Central memory CD8-positive, alpha-beta T cell (primary cell): ENCODE data around the gene KIF15.

Experiments used
- ATAC-seq: fragments of 150-1000 bp; cut with Tn5 transposase; replicated peaks from 2 replicates; pipeline ENCODE4 v1.10.0; 2022; ENCODE audit warnings: mild to moderate bottlenecking, moderate FRiP score, moderate number of reproducible peaks; ENCODE audit not compliant: poor library complexity, severe bottlenecking; ENCODE audit errors: extremely low read depth
- DNase-seq, 2 donors: peaks; one replicate each; pipeline ENCODE4 v3.0.0; 2021; ENCODE audit warnings: low spot score in 2 of 2
- H3K27ac Mint-ChIP-seq: one replicate; pipeline ENCODE4 v1.8.0; 2022; ENCODE audit warnings: low read depth, mild to moderate bottlenecking, moderate library complexity, mixed read lengths
- H3K27me3 Mint-ChIP-seq: one replicate; pipeline ENCODE4 v1.8.0; 2022; ENCODE audit warnings: mixed read lengths
- H3K36me3 Mint-ChIP-seq: one replicate; pipeline ENCODE4 v1.8.0; 2022; ENCODE audit warnings: mild to moderate bottlenecking, moderate library complexity, mixed read lengths; ENCODE audit not compliant: insufficient read depth
- H3K4me1 Mint-ChIP-seq: one replicate; pipeline ENCODE4 v1.8.0; 2022; ENCODE audit warnings: mixed read lengths
- H3K4me3 Mint-ChIP-seq: one replicate; pipeline ENCODE4 v1.8.0; 2022; ENCODE audit warnings: mild to moderate bottlenecking, moderate library complexity, mixed read lengths
- H3K9me3 Mint-ChIP-seq: one replicate; pipeline ENCODE4 v1.8.0; 2022; ENCODE audit warnings: mixed read lengths

The KIF15 gene

GRCh38 chr3:44870375-44871061, 108.9 kb downstream of the KIF15 start:
- no peaks in the 10 kb centered on the region for H3K9me3 Mint-ChIP-seq
- peaks cover 20% of the 10 kb centered on the region for H3K4me1 Mint-ChIP-seq
- peaks cover 3% of the 10 kb centered on the region for H3K36me3 Mint-ChIP-seq
- no peaks in the 10 kb centered on the region for H3K27me3 Mint-ChIP-seq
- H3K27ac Mint-ChIP-seq = no peak overlapping the region
- DNase-seq (no peak), ATAC-seq (no peak)
- no peak overlapping the region for H3K4me3 Mint-ChIP-seq

- Mint-ChIP-seq H3K9me3 (no peaks in the 10 kb centered on the region), H3K27me3 (no peaks in the 10 kb centered on the region), H3K36me3 (no peaks in the 10 kb centered on the region), H3K4me3 (no peak within 1 kb of the TSS), H3K27ac (no peak within 1 kb of the TSS), H3K4me1 (no peaks in the 10 kb centered on the region)
- no peak for DNase-seq
- no peak for ATAC-seq
Measured at GRCh38 chr3:44874308-44874707, 112.7 kb downstream of the KIF15 start, which contains the start of gene TGM4. Gene TGM4 (plus strand): TSS chr3:44874608. CDS start chr3:44874679, 71 bp downstream.

- no peak overlapping the region for H3K27ac Mint-ChIP-seq
- H3K27me3 Mint-ChIP-seq = no peaks in the 10 kb centered on the region
- H3K4me1 Mint-ChIP-seq = no peaks in the 10 kb centered on the region
- H3K4me3 Mint-ChIP-seq = no peak overlapping the region
- DNase-seq = no peak
- no peak for ATAC-seq
- H3K36me3 Mint-ChIP-seq = no peaks in the 10 kb centered on the region
- no peaks in the 10 kb centered on the region for H3K9me3 Mint-ChIP-seq
Measured at GRCh38 chr3:44875596-44875995, 114.0 kb downstream of the KIF15 start.

- Mint-ChIP-seq H3K4me3 (no peak overlapping the region), H3K9me3 (no peaks in the 10 kb centered on the region), H3K27ac (no peak overlapping the region), H3K27me3 (peaks cover 3% of the 10 kb centered on the region), H3K36me3 (no peaks in the 10 kb centered on the region), H3K4me1 (no peaks in the 10 kb centered on the region)
- no peak for DNase-seq
- ATAC-seq = no peak
Measured at GRCh38 chr3:44877333-44877732, 115.7 kb downstream of the KIF15 start.

GRCh38 chr3:44880284-44880683, 118.7 kb downstream of the KIF15 start:
- H3K27me3 Mint-ChIP-seq = peaks cover 19% of the 10 kb centered on the region
- no peaks in the 10 kb centered on the region for H3K4me1 Mint-ChIP-seq
- no peak for DNase-seq
- H3K36me3 Mint-ChIP-seq = no peaks in the 10 kb centered on the region
- no peak overlapping the region for H3K27ac Mint-ChIP-seq
- H3K9me3 Mint-ChIP-seq = no peaks in the 10 kb centered on the region
- no peak for ATAC-seq
- no peak overlapping the region for H3K4me3 Mint-ChIP-seq

- no peak for DNase-seq
- no peaks in the 10 kb centered on the region for H3K36me3 Mint-ChIP-seq
- ATAC-seq = no peak
- H3K4me3 Mint-ChIP-seq = no peak overlapping the region
- H3K27ac Mint-ChIP-seq = no peak overlapping the region
- H3K27me3 Mint-ChIP-seq = peaks cover 43% of the 10 kb centered on the region
- no peaks in the 10 kb centered on the region for H3K9me3 Mint-ChIP-seq
- no peaks in the 10 kb centered on the region for H3K4me1 Mint-ChIP-seq
Measured at GRCh38 chr3:44883213-44883955, 121.8 kb downstream of the KIF15 start.

- no peak for ATAC-seq
- Mint-ChIP-seq H3K27ac (no peak overlapping the region), H3K4me3 (no peak overlapping the region), H3K9me3 (no peaks in the 10 kb centered on the region), H3K4me1 (no peaks in the 10 kb centered on the region), H3K27me3 (peaks cover 43% of the 10 kb centered on the region), H3K36me3 (no peaks in the 10 kb centered on the region)
- DNase-seq = no peak
Measured at GRCh38 chr3:44883999-44884431, 122.4 kb downstream of the KIF15 start.

- no peaks in the 10 kb centered on the region for H3K9me3 Mint-ChIP-seq
- ATAC-seq = no peak
- H3K4me1 Mint-ChIP-seq = no peaks in the 10 kb centered on the region
- no peak overlapping the region for H3K4me3 Mint-ChIP-seq
- DNase-seq = no peak
- no peaks in the 10 kb centered on the region for H3K36me3 Mint-ChIP-seq
- H3K27ac Mint-ChIP-seq = no peak overlapping the region
- H3K27me3 Mint-ChIP-seq = peaks cover 43% of the 10 kb centered on the region
Measured at GRCh38 chr3:44885618-44886017, 124.0 kb downstream of the KIF15 start.

GRCh38 chr3:44886561-44886960, 125.0 kb downstream of the KIF15 start:
- Mint-ChIP-seq H3K36me3 (no peaks in the 10 kb centered on the region), H3K4me1 (no peaks in the 10 kb centered on the region), H3K27ac (no peak overlapping the region), H3K4me3 (no peak overlapping the region), H3K27me3 (peaks cover 43% of the 10 kb centered on the region), H3K9me3 (no peaks in the 10 kb centered on the region)
- DNase-seq = no peak
- no peak for ATAC-seq

GRCh38 chr3:44887101-44887500, 125.5 kb downstream of the KIF15 start:
- H3K4me1 Mint-ChIP-seq = no peaks in the 10 kb centered on the region

GRCh38 chr3:44890258-44890657, 128.7 kb downstream of the KIF15 start:
- no peak for ATAC-seq
- no peaks in the 10 kb centered on the region for H3K9me3 Mint-ChIP-seq
- no peaks in the 10 kb centered on the region for H3K4me1 Mint-ChIP-seq
- H3K27me3 Mint-ChIP-seq = peaks cover 25% of the 10 kb centered on the region
- DNase-seq = no peak
- no peak overlapping the region for H3K27ac Mint-ChIP-seq
- no peaks in the 10 kb centered on the region for H3K36me3 Mint-ChIP-seq
- H3K4me3 Mint-ChIP-seq = no peak overlapping the region

More at GRCh38 chr3:44887101-44887500, 125.5 kb downstream of the KIF15 start:
- Mint-ChIP-seq H3K27ac (no peak overlapping the region), H3K27me3 (peaks cover 42% of the 10 kb centered on the region), H3K4me3 (no peak overlapping the region), H3K9me3 (no peaks in the 10 kb centered on the region), H3K36me3 (no peaks in the 10 kb centered on the region)
- no peak for ATAC-seq
- DNase-seq = no peak

- Mint-ChIP-seq H3K9me3 (no peaks in the 10 kb centered on the region), H3K27ac (no peak overlapping the region), H3K36me3 (no peaks in the 10 kb centered on the region), H3K27me3 (peaks cover 19% of the 10 kb centered on the region), H3K4me1 (no peaks in the 10 kb centered on the region), H3K4me3 (no peak overlapping the region)
- ATAC-seq (no peak), DNase-seq (no peak)
Measured at GRCh38 chr3:44890852-44891251, 129.3 kb downstream of the KIF15 start.

GRCh38 chr3:44892689-44893088, 131.1 kb downstream of the KIF15 start:
- H3K4me3 Mint-ChIP-seq = no peak overlapping the region
- H3K27ac Mint-ChIP-seq = no peak overlapping the region
- ATAC-seq (no peak), DNase-seq (no peak)
- peaks cover under 1% of the 10 kb centered on the region for H3K27me3 Mint-ChIP-seq
- no peaks in the 10 kb centered on the region for H3K4me1 Mint-ChIP-seq
- no peaks in the 10 kb centered on the region for H3K36me3 Mint-ChIP-seq
- H3K9me3 Mint-ChIP-seq = no peaks in the 10 kb centered on the region
